GF-D8 (cell line): Measurements from ENCODE around the gene DOK3.

Experiments
- DNase-seq: peaks from one replicate; lab custom pipeline; 2025; lab: John Stamatoyannopoulos, UW

The DOK3 gene, protein sequence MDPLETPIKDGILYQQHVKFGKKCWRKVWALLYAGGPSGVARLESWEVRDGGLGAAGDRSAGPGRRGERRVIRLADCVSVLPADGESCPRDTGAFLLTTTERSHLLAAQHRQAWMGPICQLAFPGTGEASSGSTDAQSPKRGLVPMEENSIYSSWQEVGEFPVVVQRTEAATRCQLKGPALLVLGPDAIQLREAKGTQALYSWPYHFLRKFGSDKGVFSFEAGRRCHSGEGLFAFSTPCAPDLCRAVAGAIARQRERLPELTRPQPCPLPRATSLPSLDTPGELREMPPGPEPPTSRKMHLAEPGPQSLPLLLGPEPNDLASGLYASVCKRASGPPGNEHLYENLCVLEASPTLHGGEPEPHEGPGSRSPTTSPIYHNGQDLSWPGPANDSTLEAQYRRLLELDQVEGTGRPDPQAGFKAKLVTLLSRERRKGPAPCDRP

DNA sequence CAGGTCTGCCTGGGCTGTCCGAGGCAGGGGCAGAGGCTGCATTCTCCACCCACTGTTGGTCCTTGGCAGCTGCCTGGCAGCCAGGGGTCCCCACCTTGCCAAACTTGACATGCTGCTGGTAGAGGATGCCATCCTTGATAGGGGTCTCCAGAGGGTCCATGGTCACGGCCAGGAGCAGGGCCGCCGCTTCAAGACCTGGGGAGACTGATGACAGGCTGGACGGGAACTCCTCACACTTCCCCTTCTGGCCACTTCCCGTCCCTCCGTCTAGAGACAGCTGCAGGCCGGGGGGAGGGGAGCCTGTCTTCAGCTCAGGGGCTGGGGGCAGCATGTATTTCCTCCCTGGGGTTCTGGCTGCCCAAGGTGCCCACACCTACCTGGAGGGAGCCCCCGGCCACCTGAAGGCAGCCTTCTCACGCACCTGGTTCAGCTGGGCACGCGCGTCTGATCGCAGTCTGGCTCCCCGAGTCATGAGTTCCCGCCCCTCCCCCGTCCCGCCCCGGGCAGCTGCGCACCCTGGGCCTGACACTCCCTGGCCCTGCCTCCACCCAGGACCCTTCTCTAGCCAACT lies at the start of gene DOK3:
Gene DOK3, minus strand, starts transcription at position 446 of the 571 bp plus-strand sequence. Its CDS starts 286 bp downstream, at position 160.
- peak; percentile 16 for DNase-seq

DNA sequence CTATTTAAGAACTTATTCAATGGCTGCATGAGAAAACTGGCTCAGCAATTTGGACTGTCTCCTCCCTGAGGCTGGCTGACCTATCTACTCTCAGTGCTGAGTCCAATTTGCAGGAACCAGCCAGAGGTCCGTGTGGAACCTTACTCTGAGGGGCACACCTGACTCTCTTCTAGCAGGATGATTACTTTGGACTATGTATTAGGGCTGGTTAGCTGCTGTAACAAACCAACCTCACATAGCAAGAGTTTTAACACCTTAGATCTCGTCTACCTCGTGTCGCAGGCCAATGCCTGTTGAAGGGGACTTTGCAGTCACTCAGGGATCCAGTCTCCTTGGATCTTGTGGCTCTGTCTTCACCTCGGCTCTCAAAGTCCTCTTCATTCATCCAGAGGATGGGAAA lies 48.2 kb upstream of the DOK3 start:
- DNase-seq = no peak

DNA sequence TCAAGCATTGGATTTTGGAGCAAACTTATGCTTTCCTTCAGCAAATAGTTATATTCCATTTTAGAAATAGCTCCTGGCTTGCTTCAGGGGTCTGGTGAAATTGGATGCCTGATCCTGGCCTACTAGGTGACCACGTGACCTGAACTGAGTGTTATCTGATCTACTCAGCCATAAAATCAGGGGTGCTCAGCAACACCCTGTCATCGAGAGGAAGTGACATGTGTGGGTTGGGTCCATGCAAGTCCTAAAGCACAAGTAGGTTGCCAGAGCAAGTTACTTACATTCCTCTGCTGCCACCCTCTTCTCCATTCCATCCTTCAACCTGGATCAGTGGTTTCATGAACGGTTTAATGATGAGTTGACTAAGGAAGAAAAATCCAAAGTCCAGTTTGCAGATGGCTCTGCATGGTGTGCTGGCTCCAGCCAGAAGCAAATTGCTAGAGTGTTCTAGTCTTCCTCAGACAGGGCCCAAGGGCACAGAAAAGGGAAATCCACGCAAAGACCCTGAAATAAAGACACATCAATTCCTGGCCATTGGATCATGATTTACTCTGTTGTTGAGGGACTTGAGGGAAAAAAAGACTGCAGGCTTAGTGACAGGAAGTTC lies 47.5 kb upstream of the DOK3 start:
- DNase-seq = peak; percentile 75

DNA sequence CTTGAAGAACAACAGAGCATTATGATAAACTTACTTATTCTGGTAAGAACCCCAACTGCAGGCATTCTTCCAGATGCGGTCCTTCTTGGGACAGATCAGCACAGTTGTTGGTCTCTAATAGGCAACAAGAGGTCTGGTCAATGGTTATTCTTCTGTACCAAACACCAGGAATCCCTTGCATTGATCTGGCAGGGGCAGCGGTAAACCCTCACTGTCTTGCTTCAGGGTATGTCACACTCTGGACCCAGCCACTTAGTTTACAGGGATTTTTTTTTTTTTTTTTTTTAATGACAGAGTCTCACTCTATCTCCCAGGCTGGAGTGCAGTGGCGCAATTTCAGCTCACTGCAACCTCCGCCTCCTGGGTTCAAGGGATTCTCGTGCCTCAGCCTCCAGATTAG lies 46.0 kb upstream of the DOK3 start:
- DNase-seq = no peak

DNA sequence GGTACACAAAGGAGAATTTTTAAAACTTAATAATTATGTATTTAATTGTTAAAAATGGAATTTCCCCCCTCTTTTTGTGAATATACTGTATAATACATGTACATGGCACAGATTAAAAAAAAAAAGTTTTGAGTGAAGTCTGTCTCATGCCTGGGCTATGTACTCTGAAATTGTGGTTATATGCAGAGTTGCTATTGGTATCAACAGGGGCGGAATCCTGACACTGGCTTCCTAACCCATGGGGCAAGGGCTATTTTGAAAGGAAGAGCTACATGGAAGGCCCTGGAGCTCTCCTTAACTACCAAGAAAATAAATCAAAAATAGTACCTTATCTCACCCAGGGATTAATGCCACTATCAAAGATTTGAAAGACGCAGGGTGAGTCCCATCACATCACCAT lies 45.6 kb upstream of the DOK3 start:
- no peak for DNase-seq

DNA sequence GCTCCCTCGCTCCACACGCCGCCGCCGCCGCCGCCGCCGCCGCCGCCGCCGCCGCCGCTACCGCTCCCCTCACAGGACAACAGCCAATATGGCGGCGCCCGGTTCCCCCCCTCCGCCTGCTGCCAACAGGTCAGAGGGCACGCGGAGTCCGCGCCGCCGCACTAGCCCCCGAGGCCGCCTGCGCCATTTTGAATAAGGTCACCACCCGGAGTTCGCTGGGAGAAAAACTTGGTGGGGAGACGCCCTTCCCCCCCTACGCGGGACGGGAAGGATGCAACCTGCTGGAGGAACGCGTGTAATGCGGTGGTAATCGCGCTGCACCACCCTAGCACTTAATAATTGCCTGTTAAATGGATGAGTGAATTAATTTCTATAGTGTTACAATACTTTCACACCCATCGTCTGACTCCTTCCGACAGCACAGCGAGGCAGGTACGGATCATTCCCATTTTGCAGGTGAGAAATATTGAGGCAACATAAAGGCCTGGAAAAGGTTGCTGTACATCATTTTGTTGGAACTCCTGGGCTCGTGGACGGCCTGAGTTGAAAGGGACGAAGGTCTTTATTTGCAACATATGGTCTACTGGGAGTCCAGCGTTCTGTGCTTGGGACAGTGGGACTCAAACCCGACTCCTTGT lies 45.0 kb upstream of the DOK3 start, which contains the start of gene FAM193B:
Gene FAM193B, minus strand, starts transcription at position 90 of the 638 bp plus-strand sequence. CDS start 105 bp downstream, outside the sequence.
- peak; percentile 64 for DNase-seq

DNA sequence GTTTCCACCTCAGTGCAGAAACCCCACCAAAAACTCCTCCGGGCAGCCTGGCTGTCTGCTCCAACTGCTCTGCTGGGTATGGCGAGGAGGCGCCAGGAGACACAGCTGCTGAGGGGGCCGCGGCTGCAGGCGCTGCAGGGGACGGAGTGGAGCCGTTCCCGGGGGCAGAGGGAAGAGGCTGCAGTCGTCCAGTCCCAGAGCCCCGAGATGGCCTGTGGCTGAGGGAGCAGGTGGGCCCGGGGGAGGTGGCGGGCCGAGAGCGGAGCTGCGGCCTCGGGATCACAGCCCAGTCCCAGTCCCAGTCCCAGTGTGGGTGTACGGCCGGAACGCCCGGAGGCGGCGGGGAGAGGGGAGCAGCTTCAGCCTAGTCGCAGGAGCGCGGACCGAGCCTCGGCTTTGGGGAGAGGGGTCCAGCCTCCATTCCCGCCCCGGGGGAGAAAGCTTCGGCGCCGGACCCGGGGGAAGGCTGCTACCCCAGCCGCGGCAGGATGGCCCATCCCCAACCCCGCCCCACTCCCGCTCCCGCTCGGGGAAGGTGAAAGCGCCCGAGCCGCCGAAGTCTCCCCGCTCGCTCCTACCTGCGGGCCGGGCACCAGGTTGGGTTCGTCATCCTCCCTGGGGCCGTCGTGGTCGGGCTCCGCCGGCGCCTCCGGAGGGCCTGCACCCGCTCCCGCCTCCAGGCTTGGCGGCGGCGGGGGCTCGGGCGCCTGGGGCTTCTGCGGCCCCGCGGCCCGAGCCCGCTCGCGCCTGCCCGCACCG lies 44.2 kb upstream of the DOK3 start:
- DNase-seq = no peak

DNA sequence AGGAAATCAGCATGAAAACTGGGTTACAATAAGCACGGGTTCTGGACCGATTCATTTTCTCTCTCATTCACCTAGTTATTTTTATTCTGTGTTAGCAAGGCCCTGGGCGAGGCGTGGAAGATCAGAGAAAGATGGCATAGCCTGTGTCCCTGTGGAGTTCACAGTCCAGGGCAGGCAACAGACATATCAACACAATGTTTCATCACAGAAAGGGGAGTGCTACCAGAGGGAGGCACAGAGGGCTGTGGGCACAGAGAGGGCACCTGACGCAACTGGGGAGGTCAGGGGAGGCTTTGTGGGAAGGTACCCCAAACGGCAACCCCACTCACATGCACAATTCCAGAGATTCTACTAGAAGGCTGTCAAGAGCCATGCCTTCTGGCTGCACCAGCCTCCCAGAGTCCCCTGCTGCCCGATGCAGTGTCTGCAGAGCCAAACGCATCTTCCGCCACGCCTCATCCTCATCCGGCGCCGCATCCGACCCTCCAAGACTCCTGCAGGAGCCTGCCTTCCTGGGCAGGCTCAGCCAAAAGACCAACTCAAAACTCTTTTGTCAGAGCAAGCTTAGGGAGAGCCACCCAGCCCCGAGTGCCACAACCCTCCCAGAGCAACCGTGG lies 43.3 kb upstream of the DOK3 start:
- no peak for DNase-seq

DNA sequence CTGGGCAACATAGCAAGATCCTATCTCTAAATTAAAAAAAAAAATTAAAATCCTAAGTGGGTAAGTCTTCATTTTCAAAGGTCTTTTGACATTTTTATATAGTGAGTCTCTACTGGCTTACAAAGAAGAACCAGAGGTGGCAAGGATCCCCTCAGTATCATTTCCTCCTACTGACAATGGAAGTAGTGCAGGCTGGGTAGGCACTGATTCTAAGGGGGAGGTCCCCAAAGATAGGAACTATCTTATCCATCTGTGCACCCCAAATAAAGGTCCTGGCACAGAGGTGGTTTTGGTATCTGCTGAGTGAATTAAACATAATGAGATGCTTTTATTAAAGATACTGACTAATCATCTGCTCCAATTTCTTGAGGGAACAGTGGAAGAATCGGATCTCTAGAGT lies 40.5 kb upstream of the DOK3 start:
- DNase-seq = no peak

DNA sequence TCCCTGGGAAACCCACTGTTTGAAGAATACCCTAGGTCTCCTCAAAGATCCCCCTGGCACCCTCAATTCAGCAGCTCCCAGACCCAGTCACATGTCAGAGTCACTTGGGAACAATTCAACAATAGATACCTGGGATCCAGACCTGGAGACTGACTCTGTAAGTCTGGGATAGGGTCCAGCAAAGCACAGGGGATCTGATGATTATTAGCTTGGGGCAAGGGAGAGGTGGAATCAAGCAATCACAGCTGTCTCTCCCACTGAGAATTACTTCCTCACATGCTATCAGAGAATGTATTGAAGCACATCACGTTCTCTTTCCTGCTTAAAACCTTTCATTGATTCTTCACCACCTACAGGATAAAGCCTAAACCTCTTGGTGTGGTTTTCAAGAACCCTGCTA lies 38.9 kb upstream of the DOK3 start:
- DNase-seq = no peak

GRCh38 chr5:177547736-177548135 lies 38.1 kb upstream of the DOK3 start:
- DNase-seq = no peak

GRCh38 chr5:177546258-177546741 lies 36.7 kb upstream of the DOK3 start:
- DNase-seq = no peak

- peak; percentile 55 for DNase-seq
Observed at GRCh38 chr5:177545487-177546257, 36.0 kb upstream of the DOK3 start.

- no peak for DNase-seq
Observed at GRCh38 chr5:177542816-177543465, 33.3 kb upstream of the DOK3 start.

- no peak for DNase-seq
Observed at GRCh38 chr5:177540438-177540837, 30.8 kb upstream of the DOK3 start.

DNA sequence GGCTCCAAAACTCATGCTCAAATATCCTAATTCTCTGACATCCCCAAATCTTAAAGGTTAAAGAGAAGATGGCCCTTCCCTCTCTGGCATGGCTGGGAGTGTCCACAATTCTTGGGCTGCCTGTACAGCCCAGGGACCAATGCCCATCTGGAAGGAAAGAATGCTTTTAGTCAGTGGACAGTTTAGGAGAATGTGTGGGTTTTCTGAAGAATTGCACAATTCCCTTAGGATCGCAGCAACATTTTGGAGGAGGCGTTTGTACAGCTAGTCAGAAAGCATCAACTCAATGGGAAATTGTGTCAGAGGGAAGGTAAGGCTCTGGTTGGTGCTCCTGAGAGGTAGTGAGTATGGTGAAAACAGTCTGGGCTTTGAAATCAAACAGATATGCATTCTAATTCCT lies 29.8 kb upstream of the DOK3 start:
- DNase-seq = no peak

DNA sequence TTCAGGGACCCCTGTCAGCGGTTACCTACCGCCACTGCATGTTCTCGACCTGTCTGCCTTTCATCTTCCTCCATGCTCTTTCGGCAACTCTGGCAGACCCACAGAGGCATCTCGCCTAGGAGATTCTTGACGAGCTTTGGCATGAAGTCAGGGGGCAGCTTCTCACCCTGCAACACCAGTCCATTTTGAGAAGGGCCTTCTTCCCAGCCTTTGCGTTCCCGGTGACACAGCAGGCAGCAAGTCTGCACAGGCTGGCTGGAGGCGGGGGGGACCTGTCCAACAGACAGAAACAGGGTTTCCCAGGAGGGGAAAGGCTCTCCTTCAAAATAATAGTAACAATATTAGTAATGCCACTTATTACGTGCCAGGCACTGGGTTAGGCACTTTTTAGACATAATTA lies 29.2 kb upstream of the DOK3 start:
- DNase-seq = no peak

- no peak for DNase-seq
Observed at GRCh38 chr5:177537389-177538361, 28.0 kb upstream of the DOK3 start.

GRCh38 chr5:177536386-177536785 lies 26.8 kb upstream of the DOK3 start:
- no peak for DNase-seq
